Stimulated activated naive CD4-positive, alpha-beta T cell (primary cell): ENCODE results near the gene HAO1.

ENCODE experiments used
- DNase-seq, 6 experiments: peaks; one replicate each; lab custom pipeline; 2025; lab: John Stamatoyannopoulos, UW

The HAO1 gene

DNA sequence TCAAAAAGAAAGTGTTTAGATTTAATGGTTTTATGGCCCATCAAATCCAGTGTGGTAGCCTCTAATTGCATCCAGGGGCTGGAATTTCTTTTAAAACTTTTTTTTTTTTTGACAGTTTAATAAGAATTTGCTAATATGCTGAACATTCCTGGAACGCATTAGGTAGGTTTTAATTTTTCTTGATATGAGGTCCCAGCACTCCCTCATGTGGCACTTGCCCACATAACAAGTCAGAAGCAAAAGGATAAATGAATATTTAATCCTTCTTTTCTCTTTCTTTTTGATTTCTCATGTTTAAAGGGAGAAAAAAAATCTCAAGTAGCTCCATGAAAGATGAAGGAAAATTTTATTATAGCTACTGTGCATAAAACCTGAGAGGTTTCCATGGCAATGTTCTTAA lies 13.5 kb downstream of the HAO1 start:
- DNase-seq: no peak

DNA sequence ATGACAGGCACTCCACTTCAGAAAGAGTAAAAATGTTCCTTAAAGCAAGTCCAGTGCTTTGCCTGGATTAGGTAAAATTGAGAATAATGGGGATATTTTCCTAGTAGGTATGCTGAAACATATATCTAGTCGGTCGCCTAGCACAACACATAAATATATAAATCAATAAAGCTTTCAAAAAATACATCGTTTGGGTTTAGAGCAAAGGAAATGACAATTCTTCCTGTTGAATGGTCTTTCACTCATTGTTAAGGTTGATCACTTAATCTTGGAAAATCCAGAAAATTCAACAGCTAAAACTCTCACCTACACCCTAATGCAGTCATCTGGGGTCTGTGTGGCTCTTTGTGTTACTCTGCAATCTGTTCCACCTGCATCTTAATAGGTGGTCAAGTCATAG lies 13.9 kb downstream of the HAO1 start:
- no peak for DNase-seq

DNA sequence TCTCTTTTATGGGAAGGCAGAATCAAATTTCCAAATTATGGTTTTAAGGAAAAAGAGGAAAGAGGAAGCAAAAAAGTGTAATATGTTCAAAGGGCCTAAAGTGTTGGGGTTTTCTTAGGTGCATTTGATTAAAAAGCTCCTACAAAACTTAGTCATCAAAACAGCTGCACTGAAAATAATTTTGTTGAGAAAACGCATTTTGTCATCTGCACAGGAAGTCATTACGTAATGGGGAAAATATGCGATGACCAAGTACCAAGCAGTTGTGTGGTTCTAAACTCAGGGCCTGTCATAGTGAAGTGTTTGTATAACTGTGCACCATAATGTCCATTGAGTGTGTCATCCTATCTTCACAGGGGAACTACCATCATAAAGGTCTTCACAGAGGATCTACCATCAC lies 15.6 kb downstream of the HAO1 start:
- DNase-seq: no peak

DNA sequence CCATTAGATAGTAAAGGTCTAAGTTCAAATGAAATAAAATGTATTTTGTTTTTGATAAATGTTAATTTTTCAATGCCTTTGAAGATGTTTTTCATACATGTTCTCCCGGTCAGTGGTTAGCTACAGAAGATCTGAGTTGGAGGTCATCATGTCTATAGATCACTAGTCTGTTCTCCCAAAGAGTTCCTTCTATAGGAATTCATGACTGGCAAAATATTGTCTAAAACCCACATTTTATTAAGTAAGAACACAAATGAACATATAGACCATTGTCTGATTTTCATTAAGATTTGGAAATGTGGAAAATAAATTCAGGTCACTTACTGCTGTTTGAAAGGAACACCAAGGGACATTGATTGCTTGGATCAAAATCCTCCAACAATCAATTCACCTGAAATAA lies 23.6 kb downstream of the HAO1 start:
- no peak for DNase-seq

DNA sequence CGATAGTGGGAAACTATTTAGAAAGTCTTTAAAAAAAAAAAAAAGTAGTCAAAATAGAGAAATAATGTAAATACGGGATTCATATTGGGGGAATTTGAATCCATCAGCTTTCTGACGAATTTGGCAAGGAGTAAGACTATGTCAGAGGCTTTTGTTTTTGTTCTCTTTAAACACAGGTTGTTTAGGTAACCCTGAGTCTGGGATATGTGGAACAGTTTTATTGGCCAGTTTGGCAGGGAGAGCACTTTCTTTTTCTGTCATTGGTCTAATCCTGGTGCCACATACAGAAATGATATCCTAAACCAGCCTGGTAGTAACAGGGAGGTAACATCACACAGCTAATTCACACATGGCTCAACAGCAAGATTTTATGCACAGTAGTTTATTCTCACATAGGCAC lies 27.7 kb downstream of the HAO1 start:
- no peak for DNase-seq

DNA sequence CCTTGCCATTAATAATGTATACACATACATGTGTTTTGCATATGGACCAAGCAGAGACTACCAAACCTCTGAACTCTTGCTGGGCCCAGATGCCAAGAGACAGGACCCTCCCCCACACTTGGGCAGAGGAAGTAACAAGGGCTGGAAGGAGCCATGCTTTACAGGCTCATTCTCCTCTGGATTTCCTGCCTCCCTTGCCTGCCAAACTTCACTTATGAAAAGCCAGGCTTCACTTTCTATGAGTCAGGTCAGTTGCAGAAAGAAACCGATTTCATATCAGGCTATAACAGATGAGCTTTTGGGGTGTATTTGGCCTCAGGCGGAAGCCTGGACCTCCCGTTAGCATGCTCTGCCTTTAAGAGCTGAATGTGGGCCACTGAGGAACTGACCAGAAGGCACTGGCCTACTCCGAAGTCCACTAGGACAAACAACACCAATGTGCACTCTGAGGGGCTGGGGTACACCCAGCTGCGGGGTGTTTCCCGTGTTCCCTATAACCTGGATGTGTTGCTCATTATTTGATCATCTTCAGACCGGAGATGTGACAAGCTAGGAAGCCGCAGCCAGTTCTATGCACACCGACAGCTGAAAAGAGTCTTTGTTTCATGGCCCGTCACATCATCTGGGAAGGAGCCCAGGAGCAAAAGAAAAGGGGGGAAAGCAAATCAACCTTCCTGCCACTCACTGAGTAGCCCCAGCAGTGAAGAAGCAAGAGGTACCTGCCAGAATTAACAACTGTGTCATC lies 28.5 kb downstream of the HAO1 start:
- DNase-seq: no peak

DNA sequence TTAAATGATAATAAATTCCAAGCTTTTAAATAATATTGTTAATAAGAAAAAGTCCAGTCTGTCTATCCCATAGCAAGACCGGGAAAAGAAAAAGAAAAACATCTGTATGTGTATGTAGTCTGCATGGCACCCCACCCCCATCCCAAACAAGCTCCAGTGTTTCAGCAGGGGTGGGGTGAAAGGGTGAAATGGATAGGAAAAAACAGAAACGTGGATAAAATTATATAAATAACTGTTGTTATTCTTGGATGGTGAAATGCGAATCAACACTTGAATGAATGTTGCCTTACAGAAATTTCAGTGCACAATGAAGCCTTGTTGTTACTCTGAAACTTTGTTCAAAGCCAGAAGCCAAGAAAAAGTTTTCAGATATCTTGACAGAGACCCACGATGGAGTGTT lies 31.4 kb downstream of the HAO1 start:
- no peak for DNase-seq

DNA sequence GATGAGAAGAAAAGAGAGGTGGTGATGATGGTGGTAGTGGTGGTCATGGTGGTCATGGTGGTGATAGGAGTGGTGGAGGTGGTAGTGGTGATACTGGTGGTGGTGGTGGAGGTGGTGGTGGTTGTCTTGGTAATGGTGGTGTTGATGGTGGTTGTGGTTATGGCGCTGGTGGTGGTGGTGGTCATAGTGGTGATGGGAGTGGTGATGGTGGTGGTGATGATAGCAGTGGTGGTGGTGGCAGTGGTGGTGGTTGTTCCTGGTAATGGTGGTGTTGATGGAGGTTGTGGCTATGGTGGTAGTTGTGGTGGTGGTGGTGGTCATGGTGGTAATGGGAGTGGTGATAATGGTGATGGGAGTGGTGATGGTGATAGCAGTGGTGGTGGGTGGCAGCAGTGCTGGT lies 36.8 kb downstream of the HAO1 start:
- no peak for DNase-seq

DNA sequence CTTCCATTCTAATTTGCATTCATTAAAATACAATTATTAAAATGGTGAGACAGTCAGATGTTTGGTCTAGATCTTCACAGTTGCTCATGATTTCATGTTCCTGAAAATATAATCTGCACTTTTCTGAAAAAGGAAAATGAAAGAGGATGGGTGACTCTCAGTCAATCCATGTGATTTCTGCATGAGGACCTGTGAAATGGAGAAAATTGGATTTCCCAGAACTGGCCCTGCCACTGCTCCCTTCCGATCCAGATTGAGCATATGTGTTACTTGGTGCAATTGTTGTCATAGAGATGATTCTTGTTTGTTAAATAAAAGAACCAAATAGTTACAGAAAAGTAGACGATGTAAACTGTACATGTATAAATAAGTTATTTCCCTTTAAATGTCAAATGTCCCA lies 37.4 kb downstream of the HAO1 start:
- no peak for DNase-seq

DNA sequence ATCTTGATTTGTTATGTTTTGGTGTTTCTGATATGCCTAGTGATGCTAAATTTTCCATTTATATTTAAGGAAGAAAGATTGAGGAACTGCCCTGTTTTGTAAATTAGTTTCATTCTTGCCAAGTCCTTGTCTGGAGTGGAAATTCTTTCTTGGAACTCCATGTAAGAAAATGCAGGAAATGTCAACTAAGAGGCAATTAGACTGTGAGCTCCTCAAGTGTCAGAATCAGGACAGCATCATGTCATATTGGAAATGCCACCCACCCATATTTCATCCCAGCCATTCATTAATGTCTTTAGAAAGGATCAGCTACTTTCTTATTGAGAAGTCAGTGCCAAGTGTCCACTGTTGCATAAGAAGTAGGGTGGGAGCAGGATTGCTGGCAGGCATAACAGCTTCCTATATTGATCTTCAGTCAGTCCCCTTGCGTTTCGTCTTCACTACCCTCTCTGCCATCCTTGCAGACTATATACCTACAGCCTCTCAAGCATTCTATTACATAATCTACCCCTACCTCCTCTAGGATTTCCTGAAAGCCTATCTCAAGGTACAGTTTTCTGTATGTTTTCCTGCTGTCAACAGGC lies 42.4 kb downstream of the HAO1 start:
- no peak for DNase-seq

DNA sequence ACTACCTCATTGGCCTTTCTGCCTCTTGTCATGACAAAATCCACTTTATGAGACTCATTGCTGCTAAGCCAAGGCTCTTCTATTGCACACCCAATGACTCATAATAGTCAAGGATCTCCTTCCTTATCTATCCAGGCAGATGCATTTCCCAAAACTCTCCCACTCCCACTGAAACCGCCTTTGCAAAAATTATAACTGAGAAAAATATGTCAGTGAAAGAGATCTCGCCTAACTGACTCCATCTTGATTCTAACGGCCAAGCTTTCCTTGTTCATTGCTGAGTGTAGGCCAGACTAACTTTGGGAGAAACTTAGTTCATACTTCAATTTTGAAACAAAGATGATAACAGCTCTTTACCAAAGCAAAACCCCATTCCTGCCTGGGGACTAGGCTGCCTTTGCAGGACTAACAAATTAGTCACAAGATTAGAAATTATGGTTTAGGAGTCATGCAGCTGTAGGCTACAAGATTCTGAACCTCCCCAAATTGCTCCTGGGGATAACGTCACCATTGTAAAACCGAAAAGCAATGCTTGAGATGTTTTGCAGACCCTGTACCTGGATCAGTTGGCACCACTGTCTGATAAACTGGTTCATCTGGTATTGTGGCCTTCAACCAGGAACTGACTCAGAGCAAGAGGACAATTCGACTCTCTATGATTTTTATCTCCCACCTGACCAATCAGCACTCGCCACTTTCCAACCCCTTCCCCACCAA lies 47.1 kb downstream of the HAO1 start:
- DNase-seq: no peak

DNA sequence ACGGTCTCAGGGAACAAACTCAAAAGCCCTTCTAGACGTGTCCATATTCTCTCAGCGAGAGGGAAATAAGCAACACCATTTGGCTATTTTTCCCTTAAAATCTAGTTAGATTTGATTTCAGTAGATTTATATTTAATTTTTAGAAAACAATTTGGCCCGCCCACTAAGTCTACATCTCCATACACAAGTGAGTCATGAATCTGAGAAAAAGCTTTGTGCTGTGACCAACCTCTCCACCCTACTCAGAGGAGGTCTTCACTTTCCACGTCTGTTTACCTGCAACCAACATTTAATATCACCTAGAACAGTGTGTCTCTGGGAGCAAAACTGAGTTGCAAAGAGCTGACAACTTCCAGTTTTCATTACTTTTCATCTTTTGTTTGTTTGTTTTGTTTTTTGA lies 48.6 kb downstream of the HAO1 start:
- DNase-seq: no peak

DNA sequence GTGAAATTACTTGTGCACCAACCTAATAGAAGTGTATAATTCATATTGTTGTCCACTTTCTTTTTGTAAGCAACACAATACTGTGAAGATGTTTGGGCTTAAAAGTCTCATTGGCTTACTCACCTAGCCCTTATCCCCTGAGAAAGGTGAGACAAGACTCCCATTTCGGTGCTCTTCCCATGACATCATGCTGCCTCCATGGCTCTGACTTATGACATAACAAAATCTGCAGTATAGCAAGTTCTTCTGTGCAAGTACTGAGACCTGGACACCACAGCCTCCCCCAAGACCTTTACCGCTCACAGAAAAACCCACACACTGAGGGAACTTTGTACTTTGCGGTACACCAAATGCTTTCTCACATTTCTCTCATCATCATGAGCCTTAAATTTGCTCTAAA lies 50.5 kb downstream of the HAO1 start:
- no peak for DNase-seq

DNA sequence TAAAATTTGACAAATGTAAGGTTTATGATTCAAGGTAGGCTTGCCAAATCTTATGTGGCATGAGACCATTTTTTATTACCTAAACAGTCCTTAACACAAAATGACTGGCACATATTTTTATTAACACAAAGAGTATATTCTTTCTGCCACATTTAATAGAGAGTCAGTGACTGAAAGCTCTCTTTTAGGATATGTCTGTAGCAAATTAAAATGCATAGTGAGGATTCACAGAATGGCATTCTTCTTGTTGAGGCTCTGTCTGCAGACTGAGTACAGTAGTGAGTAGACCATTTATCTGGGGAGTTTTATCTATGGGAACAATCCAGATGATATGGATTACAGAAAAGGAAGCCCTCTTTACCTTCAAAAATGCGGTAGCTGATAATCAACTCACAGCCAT lies 56.5 kb downstream of the HAO1 start:
- no peak for DNase-seq

DNA sequence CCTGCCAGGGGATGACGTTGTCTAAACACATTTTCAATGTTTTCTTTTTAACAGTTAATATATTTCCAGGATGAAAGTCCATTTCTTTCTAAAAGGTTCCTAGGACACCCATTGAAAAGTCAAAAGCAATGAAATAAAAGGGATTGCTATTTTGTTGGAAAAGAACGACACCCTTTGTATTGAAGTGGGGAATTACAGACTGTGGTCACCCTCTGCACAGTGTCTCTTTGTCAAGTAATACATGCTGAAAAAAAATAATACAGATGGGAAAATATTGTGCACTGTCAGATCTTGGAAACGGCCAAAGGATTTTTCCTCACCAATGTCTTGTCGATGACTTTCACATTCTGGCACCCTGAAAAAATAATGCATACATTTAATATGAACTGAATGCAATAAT lies 56.9 kb downstream of the HAO1 start:
- DNase-seq: no peak

DNA sequence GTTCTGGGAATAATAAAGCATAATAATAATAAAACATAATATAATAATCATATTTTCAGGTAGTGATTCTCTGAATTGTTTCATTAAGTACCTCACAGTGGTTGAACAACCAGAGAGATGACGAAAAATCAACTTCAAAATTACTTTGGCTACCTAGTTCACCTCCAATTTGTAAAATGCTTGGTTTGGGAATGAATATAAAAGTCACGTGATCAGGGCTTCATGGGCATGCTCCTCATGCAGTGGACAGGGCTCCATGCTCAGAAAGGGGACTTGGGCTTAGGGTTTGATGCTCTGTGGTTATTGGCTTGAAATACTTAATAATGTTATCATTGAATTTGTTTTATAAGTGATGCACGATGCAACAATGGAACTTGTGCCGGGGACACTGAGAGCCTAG lies 58.2 kb downstream of the HAO1 start:
- no peak for DNase-seq

DNA sequence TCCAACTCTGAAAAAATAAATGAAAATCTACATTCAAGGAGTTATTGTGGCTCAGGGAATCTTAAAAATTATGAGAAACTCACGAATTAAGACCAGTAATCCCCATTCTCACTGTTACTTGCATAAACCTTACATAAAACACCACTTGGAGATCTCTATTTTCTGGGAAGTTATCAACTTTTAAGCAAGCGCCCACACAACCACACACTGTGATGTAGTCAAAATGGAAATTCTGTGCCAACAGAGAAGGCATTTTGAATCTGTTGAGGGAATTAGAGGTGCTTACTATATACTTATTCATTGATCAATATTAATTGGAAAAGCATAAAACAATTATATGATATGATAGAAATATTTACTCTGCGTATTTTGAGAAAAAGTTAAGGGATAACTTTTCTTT lies 58.7 kb downstream of the HAO1 start:
- DNase-seq: no peak

DNA sequence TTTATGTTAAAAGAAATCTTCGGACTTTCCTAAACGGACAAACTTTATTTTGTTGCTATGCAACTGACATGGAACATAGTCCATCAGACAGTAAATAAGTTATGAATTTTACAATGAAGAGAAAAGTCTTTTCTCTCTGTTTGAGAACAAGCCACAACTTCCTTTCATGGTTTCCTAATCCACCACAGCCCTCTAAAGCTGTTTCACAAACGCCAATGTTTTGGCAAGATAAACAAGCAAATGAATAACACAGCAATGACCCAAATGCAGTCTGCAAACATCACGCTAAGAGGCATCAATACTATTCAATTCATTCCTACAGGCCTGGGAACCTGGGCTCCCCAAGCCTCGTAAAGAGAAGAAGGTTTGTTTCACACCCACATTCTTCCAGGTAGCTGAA lies 60.4 kb downstream of the HAO1 start:
- no peak for DNase-seq

DNA sequence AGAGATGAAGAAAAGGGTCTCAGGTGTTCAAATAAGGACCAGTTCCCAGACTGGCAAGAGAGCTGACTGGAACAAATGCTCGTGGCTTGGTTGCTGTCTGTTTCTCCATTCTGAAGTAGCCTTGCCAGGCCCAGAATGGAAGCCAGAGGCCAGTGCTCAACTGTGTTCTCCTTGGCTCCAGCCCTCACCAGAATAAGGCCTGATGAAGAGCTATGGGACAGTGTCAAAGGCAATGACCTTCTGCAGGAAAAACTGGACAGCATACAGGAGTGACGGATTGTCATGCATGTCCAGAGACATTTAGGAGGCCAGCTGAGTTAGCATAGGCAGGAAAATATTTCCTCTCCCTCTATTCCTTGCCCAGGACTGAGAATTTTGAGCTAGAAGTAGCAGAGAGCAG lies 72.2 kb downstream of the HAO1 start:
- DNase-seq: no peak

DNA sequence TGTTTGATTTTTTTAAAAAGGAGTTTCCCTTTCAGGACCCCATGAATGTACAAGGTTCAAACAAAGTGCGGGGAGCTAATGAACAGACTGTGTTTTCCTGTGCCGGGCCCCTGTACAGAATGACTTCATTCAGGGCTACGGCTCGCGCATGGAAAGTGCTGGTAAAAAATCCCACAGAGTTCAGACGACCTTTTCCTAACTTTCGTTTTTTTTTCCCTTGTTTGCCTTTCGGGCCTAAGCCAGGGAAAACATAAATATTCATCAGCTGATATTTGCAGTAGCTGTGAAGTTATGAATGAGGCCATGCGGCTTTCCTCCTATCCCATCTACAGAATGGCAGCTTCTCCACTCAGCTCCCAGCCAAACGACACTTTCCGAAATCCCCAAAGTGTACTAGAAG lies 74.0 kb downstream of the HAO1 start:
- DNase-seq: no peak

DNA sequence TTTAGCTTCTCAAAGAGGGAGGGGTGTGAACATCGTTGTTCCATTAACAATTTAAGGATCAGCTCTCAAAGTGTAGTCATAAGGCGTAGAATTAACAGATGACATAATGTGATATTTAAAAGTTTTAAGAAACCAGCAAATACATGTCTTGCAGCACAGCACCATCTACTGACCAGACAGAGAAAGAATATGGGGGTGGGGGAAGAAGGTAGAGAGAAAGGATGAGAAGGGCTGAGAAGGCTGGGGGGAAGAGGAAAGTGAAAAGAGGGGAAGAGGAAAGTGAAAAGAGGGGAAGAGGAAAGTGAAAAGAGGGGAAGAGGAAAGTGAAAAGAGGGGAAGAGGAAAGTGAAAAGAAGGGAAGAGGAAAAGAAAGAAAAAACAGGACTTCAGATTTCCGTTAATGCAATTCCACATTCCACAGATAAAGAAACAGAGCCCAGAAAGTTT lies 80.9 kb downstream of the HAO1 start:
- no peak for DNase-seq

DNA sequence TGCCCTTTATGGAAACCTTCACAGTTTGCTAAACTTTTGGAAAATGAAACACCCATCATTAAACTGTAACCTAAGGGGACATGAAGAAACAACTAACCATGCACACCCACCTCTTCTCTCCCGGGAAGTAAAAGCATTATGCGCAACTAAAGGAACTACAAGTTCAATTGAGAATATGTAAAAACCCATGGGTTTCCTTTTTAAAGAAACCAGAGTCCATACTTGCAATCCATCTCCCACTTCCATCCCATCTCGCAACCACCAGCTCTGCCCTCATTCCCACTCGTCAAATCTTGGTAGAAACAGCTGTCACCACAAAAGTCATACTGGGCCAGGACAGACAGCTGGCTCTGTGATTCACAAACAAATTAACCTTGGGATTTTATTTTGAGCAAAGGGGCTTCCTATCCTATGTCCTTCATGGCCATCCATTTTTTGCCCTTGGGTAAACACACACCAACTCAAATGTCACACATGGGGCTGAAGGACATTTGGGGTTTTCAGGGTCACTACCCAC lies 81.5 kb downstream of the HAO1 start:
- no peak for DNase-seq

DNA sequence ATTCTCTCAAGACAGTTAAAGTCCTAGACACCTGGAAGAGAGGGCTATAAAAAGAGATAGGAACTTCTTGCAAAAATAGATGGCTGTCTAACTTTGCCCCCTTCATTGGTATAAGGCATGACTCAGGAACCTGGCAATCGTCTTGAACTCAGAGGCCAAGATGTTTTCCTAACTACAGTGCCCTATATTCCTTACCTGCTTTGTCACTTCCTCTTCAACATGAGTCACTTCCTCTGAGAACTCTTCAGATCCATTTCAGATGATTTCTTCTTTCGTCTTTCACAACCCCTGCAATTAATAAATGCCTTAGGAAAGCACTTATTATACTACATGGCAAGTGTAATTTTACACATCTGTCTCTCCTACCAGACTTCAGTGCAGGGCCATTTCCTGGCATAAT lies 83.5 kb downstream of the HAO1 start:
- no peak for DNase-seq
